NCI-H2029 treated with DMSO at 0.1 percent for 48 hours (cell line): ENCODE measurements around the gene SLC17A2.
A peak's percentile ranks its signal among the peaks of the same experiment; 100 is the strongest.

Experiments used
- DNase-seq: peaks from one replicate; lab custom pipeline; 2025; lab: John Stamatoyannopoulos, UW

The SLC17A2 gene, protein sequence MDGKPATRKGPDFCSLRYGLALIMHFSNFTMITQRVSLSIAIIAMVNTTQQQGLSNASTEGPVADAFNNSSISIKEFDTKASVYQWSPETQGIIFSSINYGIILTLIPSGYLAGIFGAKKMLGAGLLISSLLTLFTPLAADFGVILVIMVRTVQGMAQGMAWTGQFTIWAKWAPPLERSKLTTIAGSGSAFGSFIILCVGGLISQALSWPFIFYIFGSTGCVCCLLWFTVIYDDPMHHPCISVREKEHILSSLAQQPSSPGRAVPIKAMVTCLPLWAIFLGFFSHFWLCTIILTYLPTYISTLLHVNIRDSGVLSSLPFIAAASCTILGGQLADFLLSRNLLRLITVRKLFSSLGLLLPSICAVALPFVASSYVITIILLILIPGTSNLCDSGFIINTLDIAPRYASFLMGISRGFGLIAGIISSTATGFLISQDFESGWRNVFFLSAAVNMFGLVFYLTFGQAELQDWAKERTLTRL

GRCh38 chr6:25930532-25931410, at the start of gene SLC17A2:
Gene SLC17A2, minus strand, starts transcription at chr6:25930691. Its CDS starts 4,895 bp downstream, at chr6:25925796.
- no peak for DNase-seq

GRCh38 chr6:25975923-25976560, 45.6 kb upstream of the SLC17A2 start:
- DNase-seq: no peak

- DNase-seq: no peak
Measured at GRCh38 chr6:25973923-25974555, 43.5 kb upstream of the SLC17A2 start.

DNA sequence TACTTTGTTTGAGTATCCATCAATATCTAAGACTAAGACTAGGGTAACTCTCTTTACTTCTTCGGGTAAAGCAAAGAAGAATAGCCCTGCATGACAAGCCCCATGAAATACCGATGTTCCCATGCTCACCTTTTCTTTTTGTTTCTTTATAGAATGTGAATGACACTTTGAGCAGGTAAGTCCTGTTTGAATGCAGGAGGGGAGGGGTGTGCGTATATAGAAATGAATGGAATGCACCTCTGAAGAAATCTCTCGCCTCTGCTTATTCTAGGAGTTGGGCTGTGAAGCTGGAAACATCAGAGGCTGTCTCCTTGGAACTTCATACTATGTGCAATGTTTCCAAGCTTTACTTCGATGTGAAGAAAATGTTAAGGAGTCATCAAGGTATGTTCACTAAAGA, 42.4 kb upstream of the SLC17A2 start:
- DNase-seq: no peak

DNA sequence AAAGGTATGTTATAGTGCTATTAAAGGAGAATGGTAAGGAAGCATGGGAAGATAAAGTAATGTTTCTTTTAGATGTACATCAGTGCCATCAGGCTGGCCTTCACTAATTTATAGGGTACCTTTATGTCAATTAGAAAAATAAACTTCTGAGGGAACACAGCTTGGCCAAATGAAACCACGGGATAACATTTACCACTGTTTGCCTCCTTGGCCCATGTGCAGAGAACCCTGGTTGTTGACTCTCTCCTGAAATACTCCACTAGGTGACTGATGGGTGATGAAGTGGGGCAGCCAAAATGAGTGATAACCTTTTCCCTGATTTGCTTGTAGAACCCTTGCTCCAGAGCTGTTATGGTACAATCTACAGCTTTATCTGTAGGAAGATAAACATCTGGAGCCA, 41.6 kb upstream of the SLC17A2 start:
- DNase-seq: no peak

DNA sequence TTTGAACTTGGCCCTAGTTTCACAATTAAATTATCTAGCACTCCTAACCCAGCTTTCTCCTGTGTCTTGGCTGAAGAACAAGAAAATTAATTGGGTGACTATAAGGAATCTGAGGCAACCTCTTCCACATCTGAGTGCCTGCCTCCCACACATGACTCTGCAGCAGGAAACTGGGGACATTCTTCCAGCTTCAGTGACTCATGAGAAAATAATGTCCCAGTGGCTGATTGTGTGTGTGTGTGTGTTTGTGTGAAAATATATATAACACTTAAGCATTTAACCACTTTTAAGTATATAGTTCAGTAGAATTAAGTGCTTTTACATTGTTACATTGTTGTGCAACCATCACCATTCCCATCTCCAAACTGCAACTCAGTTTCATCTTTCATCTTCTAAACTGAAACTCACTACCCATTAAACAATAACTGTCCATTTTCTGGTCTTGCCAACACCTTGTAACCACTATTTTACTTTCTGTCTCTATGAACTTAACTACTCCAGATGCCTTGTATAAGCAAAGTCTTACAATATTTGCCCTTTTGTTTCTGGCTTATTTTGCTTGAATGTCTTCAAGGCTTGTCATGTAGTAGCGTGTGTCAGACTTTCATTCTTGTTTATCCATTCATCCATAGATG, 40.8 kb upstream of the SLC17A2 start:
- DNase-seq: no peak

DNA sequence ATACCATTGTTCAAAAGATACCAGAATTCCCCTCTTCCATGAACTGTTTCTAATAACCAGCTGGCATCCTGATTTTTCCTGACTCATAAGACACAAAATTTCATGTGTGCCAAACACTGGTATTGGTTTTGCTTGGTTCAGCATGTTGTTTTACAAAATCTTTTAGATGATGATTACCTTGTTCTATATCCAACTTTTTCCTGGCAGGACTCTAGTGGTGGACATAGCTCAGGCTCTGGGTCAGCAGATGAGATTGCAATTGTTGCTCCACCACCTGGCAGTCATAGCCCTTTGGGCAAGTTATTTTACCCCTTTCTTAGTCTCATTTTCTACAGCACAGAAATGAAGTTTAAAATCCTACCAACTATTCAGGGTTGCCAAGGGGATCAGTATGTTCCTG, 38.3 kb upstream of the SLC17A2 start:
- DNase-seq: no peak

DNA sequence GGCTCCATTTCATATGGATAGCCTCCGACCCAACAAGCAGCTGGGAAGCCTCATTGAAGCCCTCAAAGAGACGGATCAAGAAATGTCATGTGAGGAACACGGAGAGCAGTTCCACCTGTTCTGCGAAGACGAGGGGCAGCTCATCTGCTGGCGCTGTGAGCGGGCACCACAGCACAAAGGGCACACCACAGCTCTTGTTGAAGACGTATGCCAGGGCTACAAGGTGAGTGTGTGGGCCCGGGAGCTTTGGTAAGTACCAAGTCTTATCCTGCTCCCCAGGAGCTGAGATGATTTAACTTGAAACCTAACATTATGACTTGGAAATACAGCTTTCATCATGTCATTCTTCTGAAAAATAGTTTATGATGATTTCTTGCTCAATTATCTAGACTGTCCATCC, 36.2 kb upstream of the SLC17A2 start:
- no peak for DNase-seq

DNA sequence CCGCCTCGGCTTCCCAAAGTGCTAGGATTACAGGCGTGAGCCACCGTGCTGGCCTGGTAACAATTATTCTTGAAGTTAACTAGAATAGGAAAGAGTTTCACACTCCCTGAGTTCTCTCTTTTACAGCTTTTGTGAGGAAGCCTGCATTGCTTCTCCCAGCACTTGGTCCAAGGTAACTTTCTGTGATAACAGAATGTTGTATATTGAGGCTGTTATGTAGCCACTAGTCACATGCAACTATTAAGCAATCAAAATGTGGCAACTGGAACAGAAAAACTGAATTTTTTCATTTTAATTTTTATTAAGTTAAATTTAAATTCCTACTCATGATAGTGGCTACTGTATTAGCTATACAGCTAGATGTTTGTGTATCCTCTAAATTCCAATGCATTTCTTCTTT, 34.6 kb upstream of the SLC17A2 start:
- DNase-seq: no peak

GRCh38 chr6:25963426-25964123, 33.1 kb upstream of the SLC17A2 start:
- peak; percentile 62 for DNase-seq

DNA sequence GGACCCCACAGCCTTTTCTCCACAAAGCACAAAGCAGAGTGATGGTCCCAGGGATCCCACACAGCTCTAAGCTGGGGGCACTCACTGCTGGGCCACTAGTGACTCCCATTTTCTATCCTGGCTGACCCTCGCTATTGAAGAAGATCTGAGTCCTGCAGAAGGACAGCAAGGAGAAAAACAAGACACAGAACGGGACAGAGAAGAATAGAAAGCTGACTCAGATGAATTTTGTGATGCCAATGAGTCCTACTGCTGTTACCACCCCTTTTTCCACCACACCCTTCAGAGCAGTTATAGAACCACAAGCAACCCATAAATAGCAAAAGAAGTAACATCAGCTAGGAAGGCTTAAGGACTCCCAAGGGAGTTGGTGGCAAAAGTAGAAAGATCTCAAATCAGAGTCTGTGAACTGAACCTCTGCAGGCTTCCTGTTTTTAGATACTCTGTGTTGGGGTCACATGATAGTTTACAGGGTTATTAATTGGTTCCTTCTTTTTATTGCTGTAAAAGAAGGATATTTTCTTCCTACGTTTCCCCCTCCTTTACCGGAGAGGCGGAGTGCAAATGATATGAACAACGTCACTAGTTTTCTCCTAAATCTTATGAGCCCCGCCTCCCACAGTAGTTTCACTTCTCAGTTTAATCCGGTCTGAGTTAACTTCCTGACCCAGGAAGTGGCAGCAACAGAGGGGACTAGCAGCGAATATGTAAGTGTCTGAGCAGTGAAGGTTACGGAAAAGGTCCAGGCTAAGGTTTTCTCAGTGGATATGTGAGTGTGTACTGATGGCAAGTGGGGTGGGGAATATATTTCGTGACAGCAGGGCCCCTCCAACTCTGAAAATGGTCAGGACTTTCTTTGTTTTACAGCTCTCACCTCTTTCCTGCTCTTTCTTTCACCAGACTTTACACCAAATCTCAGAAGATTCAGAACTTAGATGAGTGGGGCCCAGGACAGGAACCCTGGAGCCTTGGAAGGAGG, 31.9 kb upstream of the SLC17A2 start, which contains the start of gene TRIM38:
Gene TRIM38 (plus strand): TSS at position 654 of the 979 bp plus-strand sequence. CDS start 3,721 bp downstream, outside the sequence.
- DNase-seq: peak; percentile 28

- no peak for DNase-seq
Measured at GRCh38 chr6:25961619-25962148, 31.2 kb upstream of the SLC17A2 start.

DNA sequence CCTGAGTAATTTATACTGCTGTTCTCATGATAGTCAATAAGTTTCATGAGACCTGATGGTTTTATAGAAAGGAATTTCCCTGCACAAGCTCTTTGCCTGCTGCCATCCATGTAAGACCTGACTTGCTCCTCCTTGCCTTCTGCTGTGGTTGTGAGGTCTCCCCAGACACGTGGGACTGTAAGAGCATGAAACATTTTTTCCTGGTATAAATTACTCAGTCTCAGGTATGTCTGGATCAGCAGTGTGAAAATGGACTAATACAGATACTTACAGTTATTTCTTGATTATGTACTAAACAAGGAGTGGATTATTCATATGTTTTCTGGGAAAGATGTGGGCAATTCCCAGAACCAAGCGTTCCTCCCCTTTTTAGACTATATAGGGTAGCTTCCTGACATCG, 30.2 kb upstream of the SLC17A2 start:
- no peak for DNase-seq

- no peak for DNase-seq
Measured at GRCh38 chr6:25959890-25960536, 29.5 kb upstream of the SLC17A2 start.

DNA sequence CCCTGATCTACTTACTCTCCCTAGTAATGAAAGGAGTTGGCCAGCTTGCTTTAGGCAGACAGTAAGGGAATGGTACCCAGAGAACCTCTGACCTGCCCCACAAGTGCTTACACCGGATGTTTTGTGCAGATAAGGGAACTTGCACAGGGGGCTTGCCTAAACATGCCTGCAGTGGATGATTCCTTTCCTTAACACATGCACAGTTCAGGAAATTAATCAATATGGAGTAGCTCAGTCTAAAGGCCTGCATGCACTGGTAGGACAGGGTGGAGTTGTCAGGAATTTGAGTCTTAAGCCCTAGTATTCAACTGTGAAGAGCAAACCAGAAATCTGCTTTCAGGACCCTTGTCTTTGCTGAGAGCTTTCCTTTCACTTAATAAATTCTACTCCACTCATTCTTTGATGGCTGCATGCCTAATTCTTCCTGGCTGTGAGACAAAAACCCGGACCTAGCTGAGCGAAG, 28.2 kb upstream of the SLC17A2 start:
- no peak for DNase-seq

DNA sequence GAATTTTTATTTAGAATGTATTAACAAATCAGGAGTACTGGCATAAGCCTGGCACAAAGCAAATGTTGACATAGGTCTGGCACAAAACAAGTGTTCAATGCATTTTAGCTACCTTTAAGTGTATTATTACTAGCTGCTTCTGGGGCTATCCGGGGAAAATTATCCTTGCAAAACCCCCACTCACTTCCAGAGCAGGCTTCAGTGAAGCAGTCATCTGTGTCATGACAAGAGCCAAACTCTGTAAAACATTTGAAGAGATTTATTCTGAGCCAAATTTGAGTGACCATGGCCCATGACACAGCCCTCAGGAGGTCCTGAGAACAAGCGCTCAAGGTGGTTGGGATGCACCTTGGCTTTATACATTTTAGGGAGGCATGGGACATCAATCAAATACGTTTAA, 25.7 kb upstream of the SLC17A2 start:
- DNase-seq: no peak

DNA sequence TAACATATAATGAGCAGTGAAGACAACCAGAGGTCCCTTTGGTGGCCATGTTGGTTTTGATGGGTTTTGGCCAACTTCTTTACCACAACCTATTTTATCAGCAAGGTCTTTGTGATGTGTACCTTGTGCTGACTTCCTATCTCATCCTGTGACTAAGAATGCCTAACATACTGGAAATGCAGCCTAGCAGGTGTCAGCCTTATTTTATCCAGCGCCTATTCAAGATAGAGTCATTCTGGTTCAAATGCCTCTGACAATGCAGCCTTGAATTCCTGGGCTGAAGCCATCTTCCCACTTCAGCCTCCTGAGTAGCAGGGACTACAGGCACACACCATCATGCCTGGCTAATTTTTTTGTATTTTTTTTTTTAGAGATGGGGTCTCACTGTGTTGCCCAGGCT, 24.3 kb upstream of the SLC17A2 start:
- DNase-seq: no peak

GRCh38 chr6:25953733-25954132, 23.2 kb upstream of the SLC17A2 start:
- DNase-seq: no peak

- no peak for DNase-seq
Measured at GRCh38 chr6:25952535-25952934, 22.0 kb upstream of the SLC17A2 start.
